Measurements from ENCODE around the gene LARGE1.

GRCh38 chr22:33793475-33793874 is 126.8 kb downstream of the LARGE1 start:
- TF ChIP-seq, protein P1, sequence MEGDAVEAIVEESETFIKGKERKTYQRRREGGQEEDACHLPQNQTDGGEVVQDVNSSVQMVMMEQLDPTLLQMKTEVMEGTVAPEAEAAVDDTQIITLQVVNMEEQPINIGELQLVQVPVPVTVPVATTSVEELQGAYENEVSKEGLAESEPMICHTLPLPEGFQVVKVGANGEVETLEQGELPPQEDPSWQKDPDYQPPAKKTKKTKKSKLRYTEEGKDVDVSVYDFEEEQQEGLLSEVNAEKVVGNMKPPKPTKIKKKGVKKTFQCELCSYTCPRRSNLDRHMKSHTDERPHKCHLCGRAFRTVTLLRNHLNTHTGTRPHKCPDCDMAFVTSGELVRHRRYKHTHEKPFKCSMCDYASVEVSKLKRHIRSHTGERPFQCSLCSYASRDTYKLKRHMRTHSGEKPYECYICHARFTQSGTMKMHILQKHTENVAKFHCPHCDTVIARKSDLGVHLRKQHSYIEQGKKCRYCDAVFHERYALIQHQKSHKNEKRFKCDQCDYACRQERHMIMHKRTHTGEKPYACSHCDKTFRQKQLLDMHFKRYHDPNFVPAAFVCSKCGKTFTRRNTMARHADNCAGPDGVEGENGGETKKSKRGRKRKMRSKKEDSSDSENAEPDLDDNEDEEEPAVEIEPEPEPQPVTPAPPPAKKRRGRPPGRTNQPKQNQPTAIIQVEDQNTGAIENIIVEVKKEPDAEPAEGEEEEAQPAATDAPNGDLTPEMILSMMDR (IDR thresholded peaks at IDR 0.05), result no peak
- TF ChIP-seq POLR2A (IDR thresholded peaks at IDR 0.05), result no peak

Data from Peyer's patch (tissue), 4 donors.